Measurements from ENCODE around the gene TSPAN18. TPM values are rescaled to one million over a fixed set of nuclear protein-coding genes. Genes with fewer than 3 reads are reported as not detected.

Gene TSPAN18
- polyA plus RNA-seq, 3 donors: 46.2 to 54.2 (median 47.0) TPM

DNA sequence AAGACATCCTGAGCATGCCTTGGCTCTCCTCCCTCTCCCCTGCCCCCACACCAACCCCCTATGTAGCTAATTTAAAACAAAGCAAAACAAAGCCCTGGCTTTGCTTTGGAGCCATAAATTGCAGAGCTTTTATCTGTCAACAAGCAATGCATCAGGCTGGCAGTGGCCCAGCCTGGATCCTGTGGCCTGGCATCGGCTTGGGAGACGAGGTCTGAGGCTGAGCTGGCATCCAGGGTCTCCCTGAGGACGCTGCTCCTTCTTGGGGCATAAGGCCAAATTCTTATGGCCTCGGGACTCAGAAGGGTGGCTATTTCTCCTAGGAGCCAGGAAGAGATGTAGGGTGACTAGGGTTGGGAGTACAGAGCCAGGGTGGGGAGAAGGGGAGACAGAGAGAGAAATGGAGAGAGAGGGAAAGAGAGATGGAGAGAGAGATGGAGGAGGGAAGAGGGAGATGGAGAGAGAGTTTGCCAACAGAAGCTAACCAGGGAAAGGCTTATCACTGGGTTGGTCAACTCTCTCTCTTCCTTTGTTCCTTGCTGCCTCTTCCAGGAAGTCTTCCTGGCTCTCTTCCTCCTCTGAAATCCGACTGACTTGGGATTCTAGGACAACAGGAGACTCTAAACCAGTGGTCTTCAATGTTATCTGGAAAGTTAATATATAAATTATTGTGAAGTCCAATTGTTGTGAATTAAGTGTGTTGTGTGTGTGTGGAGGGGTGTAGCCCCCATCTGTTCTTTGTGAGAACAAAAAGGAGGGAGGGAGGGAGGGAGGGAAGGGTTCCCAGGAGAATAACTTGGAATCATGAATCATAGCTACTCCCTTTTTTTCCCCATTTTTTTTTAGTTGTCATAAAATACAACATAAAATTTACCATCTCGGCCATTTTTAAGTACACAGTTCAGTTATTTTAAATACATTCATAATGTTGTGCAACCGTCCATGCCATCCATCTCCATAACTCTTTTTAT, 29.1 kb downstream of the TSPAN18 start:
- DNase-seq (ENCODE audit: low read depth in 3 of 3, low spot score in 2 of 3): no peak

DNA sequence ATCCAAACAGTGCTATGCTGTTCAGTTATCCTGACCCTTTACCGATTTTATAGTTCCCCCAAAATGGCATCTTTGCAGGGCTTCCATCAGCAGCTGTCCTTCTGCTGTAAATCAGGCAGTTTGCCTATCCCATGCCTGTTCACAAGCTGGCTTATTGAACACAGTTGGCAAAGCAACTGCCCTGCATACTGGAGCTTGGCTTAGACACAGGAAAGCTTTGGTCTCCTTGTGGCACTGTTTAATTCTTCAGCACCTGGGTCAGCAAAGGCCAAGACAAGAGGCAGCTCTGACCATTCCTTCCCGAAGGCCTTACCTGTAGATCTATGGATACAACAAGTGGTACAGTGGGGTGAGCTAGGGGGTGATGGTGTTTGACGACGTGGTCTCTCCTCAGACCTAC, 32.2 kb downstream of the TSPAN18 start:
- no peak for DNase-seq (ENCODE audit: low read depth in 3 of 3, low spot score in 2 of 3)

DNA sequence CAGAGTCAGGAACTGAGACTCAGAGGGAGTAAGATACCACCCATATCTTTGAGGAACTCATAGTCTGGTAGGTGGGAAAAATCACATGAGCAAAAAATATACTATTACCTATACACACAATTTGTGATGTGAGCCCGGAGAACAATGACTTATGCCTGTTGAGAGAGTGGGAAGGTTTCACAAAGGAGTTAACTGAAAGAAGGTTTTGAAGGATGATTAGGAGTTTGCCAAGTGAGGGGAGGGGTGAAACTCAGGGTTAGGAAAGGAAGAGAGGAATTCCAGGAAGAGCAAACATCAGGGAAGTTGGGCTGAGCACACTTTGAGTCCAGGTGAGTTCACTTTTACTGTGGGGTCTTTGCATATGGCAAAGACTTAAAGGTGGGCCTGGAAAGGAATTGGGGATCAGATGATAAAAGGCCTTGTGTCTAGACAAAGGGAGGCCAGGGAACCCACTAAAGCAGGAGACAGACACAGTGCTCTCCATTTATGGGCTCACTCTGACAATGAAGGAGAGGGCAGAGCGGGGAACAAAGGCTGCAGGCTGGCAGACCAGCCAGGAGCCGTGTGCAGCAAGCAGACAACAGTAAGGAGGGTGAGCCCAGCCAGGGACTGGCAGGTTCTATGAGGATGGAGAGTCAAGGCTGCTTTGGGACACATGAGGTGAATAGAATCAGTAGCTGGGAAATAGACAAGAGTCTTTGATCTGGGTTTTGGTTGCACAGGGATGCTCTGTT, 33.1 kb downstream of the TSPAN18 start:
- no peak for DNase-seq (ENCODE audit: low read depth in 3 of 3, low spot score in 2 of 3)

DNA sequence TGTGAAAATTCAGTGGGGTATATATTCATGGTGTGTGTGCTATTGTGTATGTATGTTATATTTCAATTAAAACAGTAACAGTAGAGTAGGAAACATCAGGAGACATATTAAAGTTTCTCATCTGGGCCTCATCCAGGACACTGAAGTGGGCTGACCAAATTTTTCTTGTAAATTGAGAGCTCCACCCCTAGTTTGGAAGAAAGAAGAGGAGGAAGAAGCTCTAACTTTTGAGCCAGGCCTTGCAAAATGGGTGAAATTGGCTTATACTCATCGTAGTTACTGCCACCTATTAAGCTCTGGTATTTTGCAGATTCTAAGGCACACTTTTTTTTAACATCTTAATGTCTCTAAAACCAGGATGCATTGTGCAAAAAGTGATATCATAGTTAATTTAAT, 33.7 kb downstream of the TSPAN18 start:
- DNase-seq (ENCODE audit: low read depth in 3 of 3, low spot score in 2 of 3): no peak

DNA sequence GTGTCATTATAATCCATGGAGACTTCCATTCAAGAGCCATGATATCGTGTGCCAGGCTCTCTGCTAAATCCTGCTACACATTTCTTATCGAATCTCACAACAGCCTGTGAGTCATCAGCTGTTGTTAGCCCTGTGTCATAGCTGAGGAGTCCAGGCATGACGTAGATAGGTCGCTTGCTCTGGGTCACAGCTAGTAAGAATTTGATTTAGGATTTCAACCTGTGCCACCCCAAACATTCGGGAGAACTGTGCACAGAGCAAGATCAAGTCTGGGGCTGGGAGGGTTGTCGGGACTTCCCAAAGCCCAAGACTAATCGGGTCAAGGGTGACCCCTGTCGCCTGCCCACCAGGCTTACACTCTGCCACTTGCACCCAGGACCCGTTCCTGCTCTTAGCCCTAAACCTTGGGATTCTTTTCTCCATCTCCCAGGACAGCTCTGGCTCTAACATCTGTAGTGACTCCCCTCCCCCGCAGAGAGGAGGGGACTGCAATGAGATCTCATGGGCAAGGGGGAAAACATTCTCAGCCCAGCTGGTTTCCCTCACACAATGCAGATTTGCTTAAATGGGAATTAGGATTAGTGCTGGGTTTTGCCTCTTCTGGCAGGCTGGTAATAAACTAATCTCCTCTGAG, 34.3 kb downstream of the TSPAN18 start:
- peak in 2 of 3 donors; percentile 52 to 67 for DNase-seq (ENCODE audit: low read depth in 3 of 3, low spot score in 2 of 3)

DNA sequence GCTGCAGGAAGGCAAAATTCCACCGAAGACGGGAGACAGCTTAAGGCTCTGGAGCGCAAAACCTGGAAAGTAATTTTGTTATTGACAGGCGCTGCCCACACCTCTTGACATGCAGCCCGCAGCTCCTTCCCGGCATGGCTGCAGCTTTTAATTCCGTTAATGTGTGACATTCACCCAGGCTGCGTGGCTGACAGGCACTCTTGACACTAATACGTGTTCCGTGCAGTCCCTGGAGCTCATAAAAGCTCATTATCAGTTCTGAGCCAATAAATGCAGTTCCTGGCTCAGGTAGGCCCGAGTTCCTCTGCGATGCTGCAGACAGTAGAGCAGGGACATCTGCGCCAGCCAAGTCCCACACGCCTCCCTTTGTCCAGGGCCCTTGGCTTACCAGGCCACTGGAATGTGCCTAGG, 34.8 kb downstream of the TSPAN18 start:
- no peak for DNase-seq (ENCODE audit: low read depth in 3 of 3, low spot score in 2 of 3)

DNA sequence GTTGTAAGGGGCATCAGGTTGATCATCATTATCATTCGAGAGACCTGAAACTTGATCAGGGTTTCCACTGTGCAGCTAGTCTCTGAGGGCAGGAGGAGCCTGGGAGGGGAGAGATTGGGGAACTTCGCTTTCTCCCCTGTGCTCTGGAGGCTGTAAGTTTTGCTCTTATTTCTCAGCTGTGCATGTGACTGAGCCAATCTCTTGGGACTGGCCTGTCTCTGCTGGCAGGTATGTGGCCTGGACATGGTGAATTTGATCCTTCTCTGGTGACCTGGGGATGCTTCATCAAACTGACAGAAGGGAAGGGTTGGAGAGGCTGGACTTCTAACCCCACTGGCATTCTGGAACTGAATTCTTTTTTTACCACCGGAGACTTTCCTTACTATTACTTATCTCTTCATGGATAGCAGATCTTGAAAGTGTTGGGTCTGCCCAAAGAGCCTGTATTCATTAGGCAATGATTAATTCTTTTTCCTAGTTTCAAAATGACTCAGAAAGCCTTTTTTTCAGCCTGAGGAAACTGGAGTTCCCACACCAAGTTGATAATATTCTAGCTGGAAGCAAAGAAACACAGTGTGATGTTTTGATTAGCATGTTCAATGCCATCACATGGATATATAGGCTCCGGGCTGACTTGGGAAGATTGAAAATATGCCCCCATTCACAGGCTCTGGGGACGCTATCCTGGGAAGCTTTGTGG, 36.5 kb downstream of the TSPAN18 start:
- DNase-seq (ENCODE audit: low read depth in 3 of 3, low spot score in 2 of 3): no peak

DNA sequence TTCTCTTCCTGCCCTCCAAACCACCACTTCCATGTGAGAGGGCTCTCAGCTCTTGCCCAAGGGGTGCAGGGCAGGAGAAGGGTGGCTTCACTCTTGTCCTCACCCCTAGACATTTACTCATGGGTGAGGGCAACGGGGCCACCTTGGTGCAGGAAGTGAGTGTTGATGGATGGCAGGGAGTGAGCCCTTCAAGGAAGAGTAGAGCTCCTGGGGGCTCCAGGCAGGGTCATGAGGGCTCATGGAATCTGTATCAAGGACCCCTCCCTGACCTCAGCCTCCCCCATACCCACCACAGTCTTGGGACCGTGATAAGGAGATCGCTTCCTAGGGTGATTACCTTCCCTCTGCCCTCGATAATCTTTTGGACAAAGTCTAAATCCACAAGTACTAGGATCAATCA, 37.8 kb downstream of the TSPAN18 start:
- DNase-seq (ENCODE audit: low read depth in 3 of 3, low spot score in 2 of 3): no peak

DNA sequence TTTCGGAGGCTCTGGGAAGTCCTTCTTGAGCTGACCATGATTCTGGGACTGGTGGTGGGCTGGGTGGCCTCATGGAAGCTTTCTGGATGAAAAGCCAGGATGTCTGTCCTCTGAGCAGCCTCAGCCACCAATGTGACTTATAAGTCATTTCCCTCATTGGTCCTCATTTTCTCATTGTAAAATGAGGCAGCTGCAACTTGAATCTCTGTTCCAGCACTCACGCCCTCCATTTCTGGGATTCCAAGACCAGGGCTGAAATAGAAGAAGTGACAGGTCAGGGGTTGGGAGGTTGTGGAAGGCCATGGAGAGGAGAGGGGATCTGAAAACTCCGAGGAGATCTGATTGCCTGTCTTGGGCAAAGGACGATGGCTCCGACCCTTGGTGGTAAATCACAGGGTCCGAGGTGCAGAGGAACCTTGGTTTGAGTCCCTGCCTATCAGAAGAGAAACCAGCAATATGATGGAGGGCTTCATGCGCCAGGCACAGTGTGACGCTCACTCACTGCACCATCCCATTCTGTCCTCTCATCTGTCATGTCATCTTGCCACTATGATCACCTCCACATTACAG, 38.3 kb downstream of the TSPAN18 start:
- DNase-seq (ENCODE audit: low read depth in 3 of 3, low spot score in 2 of 3): no peak

DNA sequence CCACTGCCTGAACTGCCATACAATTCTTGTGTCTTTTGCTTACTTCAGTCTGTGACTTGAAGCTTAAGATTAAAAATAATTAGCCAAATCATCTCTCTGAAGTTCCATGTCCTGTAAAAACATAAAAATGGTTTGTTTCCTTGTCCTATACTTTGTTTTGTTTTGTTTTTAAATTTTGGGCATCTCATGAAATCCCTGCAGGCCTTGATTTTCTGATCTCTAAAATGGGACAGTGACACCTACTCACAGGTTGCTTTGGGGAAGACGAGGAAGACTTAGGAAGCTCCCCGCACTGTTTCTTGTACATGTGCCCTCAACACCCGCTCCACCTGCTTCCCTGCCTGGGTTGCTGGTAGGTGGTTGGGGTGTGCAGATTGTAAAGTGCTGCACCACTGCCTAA, 38.9 kb downstream of the TSPAN18 start:
- DNase-seq (ENCODE audit: low read depth in 3 of 3, low spot score in 2 of 3): no peak

DNA sequence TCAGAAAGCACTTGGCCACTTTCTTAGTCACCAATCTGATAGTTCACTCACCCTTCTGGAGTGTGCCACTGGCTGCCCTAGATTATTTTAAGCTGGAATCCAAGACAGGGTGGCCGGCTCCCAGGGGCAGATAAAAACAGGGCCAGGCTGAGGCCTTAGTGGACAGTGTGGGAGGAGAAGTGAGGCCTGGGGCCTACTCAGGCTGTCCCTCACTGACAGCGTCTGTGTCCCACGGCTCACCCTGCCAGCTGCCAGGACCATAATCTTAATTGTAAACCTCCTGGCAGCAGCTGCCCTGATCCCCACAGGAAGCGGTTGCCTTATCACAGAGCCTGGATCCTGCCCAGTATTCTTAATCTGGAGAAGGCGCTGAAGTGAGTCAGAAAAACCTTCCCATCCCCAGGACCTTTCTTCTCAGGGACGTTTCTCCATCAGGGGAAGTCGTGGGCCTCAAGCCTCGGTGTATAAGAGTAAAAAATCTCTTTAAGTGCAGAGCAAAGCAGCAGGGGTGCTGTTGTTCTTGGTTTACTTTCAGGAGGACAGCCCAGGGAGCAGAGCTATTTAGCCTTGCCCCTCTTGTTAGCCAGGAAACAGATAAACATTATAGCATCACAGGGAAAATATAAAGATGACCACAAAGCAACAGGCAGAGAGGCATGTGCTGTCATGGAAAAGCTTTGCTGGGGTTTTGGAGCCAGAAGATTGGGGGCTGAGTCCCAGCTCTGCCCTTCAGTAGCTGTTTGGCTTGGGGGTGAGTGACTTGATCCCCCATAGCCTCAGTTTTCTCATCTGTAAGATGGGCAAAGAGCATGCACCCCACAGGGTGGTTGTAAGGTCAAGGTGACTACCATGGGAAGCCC, 39.6 kb downstream of the TSPAN18 start:
- no peak for DNase-seq (ENCODE audit: low read depth in 3 of 3, low spot score in 2 of 3)

DNA sequence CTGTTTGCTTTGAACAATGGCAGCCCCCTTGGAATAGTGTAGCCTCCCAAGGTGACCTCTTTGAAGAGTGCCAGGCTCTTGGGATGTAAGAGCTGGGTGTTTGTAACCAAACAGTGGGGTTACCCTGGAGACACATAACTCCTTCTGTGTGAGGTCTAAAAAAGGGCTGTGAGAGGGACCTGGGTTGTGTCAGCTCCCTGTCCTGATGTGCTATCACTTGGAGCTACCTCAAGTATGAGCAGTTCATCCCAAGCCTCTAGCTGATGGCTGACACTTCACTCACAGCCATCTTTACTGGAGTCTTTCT, 40.2 kb downstream of the TSPAN18 start:
- DNase-seq (ENCODE audit: low read depth in 3 of 3, low spot score in 2 of 3): no peak

DNA sequence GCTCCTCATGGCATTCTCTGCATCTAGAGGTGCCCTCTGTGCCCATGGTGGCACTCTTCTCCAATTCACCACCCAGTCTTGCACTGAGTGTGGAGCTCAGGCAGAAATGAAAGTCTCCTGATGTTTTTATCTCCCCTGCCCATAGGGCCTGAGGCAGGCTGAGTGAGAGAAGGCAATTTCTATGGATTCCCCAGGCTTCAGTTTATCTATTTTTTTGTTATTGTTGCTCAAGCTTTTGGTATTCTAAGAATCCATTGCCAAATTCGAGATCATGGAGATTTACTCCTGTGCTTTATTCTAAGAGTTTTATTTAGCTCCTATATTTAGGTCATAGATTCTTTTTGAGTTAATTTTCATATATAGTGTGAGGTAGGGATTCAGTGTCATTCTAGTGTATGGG, 40.7 kb downstream of the TSPAN18 start:
- no peak for DNase-seq (ENCODE audit: low read depth in 3 of 3, low spot score in 2 of 3)

DNA sequence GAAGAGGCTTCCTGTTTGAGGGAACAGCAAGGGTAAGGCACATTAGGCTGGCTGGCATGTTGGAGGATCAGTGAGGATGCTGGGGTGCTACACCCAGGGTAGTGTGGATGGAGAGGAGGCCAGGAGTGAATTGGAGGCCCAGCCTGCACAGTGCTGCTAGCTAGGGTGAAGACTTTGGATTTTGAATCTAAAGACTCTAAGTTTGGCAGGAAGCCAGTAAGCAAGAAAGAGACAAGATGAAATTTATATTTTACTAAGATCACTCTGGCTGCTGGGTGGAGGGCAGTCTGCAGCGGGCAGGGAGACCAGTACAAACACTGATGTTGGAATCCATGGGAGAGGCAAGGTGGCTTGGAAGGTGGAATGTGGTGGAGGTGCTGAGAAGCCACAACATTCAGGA, 43.6 kb downstream of the TSPAN18 start:
- DNase-seq (ENCODE audit: low read depth in 3 of 3, low spot score in 2 of 3): no peak

DNA sequence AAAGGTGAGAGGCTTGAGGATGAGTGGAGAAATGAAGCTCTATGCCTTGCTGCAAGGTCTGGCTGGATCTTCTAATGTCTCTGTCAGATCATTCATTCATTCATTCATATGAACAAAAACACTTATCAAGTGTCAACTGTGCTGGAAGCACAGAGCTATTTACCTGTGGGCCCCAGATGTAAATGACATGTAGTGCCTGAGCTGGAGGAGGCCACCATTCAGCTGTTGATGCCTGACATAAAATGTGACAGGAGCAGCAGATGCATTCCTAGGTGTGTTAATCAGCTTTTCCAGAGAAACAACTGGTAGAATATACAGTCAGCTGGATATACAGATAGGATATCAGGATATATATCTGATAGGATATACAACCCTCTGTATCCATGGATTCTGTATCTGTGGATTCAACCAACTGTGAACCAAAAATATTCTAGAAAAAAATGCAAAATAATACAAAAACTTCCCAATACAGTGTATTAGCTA, 44.5 kb downstream of the TSPAN18 start:
- DNase-seq (ENCODE audit: low read depth in 3 of 3, low spot score in 2 of 3): no peak

DNA sequence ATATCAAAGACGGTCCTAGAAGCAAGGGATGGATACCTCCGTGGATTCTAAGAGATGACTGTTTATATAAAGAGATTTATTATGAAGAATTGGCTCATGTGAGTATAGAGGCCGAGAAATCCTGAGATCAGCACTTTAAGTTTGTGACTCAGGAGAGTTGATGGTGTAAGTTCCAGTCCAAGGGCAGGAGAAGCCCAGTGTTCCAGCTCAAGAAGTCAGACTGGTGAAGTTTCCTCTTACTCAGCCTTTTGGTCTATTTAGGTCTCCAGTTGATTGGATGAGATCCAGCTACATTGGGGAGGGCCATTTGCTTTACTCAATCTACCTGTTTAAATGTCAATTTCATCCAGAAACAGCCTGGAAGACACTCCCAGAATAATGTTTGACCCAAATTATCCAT, 45.1 kb downstream of the TSPAN18 start:
- no peak for DNase-seq (ENCODE audit: low read depth in 3 of 3, low spot score in 2 of 3)

DNA sequence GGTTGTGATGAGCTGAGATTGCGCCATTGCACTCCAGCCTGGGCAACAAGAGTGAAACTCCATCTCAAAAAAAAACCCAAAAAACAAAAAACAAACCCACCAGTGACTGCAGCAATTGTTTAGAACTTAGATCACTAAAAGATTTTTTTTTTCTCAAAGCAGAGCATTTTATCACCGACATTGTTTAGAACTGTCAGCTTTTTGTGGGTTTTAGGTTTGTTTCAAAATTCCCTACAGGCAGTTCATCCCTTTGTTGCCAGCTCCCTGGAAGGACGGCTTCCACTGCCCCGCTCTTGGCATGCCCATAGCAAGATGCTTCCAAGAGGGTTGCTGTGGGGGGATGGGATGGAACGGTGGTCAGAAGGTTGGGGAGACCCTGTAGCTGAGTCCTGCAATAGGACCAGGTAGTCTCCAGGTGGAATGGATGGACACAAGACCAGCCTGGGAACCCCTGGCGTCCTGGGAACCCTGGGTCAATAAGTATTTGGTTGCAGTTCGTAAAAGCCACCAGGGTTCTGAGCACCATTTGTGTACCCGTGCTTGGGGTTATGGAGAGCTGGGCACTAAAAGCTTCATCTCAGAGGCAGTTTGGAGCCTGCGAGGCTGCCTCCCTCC, 46.7 kb downstream of the TSPAN18 start:
- no peak for DNase-seq (ENCODE audit: low read depth in 3 of 3, low spot score in 2 of 3)

DNA sequence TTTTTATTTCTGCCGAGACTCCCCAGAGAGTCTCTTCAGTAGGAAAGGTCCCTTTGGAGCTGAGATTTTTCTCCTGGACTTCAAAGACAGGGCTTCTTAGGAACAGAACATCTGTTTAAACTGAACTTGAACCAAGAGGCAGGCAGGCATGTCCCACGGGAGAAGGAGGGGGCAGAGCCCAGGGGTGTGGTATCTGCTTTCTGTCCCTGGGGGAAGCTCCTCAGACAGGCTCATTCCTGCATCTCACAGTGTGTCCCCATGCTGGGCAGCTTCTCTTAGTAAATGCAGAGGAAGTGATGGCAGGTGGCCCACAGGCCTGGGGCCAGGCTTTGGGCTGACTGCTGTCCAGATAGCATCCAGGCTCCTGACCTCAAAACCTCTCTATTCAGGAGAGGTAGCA, 47.3 kb downstream of the TSPAN18 start:
- no peak for DNase-seq (ENCODE audit: low read depth in 3 of 3, low spot score in 2 of 3)

DNA sequence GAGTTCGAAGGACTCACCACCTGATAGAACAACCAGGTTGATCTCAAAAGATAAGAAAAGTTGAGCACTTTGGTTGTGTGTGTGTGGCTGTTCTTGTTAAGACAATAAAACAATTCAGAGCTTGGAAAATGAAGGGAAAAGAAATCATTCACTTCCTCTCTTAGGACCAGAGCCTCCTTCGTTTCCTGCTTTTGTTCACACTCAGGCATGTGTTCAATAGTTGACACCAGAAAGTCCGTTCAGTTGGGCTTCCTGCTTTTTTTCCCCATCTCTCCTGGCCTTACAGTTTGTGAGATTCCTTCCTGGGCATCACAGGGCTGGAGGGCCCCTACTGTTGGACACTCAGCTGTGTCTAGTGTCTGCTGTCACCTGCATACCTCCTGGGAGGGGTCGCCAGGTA, 48.0 kb downstream of the TSPAN18 start:
- DNase-seq (ENCODE audit: low read depth in 3 of 3, low spot score in 2 of 3): no peak
